ENCODE results near the gene GALK1. TPM values are rescaled to one million over a fixed set of nuclear protein-coding genes. Genes with fewer than 3 reads are reported as not detected.

GALK1 gene
- total RNA-seq, 1 donor from 2014 or later = 20.2 TPM

DNA sequence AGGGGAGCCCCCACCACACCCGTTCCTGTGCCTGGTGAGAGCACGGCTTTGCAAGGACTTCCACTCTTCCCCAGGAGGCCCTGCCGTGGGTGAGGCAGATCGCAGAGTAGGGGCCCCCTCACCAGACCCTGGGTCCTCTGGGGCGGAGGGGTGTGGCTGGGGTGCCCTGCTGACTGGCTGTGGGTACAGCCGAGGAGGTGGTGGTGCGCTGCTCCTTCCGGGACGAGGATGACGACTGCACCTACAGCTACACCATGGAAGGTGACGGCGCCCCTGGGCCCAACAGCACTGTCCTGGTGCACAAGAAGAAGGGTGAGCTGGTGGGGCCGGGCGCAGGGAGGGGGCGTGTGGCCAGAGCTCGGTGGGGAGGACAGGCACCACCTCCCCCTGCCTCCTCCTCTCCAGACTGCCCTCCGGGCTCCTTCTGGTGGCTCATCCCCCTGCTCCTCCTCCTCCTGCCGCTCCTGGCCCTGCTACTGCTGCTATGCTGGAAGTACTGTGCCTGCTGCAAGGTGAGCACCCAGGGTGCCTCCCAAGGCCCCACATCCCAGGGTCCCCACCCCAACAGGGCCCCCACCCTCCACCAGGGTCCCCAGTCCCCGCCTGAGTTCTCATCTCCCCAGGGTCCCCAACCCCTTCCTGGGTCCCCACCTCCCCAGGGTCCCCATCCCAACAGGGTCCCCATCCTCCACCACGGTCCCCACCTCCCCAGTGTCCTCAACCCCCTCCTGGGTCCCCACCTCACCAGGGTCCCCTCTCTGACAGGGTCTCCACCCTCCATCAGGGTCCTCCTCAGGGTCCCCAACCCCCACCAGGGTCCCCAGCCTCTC, 27.6 kb downstream of the GALK1 start:
- intact Hi-C loops (cut with micrococcal nuclease) = no loop called here
- no peak for ATAC-seq
- no peak for DNase-seq

DNA sequence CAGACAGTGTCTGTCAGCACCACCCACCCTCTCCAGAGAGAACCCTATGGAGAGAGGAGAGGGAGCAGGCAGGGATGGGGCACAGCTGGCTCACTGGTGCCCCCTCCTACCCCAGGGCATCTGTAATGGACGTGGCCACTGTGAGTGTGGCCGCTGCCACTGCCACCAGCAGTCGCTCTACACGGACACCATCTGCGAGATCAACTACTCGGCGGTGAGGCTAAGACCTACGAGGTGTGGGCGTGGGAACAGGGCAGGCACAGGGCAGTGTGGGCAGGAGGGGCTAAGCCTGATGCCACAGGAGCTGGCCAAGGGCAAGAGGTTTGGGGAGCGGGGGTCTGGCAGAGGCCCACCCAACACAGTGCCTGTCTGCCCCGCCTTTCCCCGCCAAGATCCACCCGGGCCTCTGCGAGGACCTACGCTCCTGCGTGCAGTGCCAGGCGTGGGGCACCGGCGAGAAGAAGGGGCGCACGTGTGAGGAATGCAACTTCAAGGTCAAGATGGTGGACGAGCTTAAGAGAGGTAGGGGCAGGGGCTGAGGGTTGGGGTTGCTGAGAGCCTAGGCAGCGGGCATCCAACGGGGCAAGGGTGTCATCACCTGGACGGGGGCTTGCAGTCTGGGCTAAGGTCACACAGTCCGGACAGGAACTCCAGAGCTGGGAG, 28.7 kb downstream of the GALK1 start:
- intact Hi-C loops (cut with micrococcal nuclease) = no loop called here
- DNase-seq (no peak), ATAC-seq (no peak)

DNA sequence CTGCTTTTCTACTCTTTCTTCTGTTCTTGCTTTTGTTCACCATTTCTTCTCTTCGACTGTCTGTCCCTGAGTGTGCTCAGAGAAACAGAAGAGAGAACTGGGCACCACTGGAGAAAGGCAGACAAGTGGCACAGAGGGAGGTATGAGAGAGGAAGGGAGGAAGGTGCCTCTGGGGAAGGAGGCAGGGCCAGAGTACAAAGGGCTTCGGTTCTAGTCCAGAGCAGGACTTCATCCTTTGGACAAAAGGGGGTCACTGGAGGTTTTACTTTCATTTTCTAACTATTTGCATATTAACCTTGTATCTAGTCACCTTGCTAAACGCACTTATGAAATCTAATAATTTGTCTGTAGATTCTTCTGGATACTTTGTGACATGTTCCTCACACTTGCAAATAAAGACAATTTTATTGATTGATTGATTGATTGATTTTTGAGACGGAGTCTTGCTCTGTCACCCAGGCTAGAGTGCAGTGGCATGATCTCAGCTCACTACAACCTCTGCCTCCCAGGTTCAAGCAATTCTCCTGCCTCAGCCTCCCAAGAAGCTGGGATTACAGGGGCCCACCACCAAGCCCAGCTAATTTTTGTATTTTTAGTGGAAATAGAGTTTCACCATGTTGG, 30.2 kb downstream of the GALK1 start:
- intact Hi-C loops (cut with micrococcal nuclease) = no loop called here
- DNase-seq = no peak

DNA sequence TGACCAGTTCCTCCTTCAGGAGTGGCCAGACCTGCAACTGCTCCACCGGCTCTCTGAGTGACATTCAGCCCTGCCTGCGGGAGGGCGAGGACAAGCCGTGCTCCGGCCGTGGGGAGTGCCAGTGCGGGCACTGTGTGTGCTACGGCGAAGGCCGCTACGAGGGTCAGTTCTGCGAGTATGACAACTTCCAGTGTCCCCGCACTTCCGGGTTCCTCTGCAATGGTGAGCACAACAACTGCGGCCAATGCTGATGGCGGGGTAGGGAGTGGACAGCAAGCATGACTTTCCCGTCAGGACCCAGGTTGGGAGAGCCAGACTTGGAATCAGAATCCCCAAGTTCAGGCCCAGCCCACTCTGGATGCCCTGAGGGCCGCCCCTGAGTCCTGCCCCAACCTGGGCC, 31.5 kb downstream of the GALK1 start:
- DNase-seq = no peak
- intact Hi-C loops (cut with micrococcal nuclease) = no loop called here
- no peak for ATAC-seq

More for the DNA sequence above, 30.2 kb downstream of the GALK1 start:
- no peak for ATAC-seq

DNA sequence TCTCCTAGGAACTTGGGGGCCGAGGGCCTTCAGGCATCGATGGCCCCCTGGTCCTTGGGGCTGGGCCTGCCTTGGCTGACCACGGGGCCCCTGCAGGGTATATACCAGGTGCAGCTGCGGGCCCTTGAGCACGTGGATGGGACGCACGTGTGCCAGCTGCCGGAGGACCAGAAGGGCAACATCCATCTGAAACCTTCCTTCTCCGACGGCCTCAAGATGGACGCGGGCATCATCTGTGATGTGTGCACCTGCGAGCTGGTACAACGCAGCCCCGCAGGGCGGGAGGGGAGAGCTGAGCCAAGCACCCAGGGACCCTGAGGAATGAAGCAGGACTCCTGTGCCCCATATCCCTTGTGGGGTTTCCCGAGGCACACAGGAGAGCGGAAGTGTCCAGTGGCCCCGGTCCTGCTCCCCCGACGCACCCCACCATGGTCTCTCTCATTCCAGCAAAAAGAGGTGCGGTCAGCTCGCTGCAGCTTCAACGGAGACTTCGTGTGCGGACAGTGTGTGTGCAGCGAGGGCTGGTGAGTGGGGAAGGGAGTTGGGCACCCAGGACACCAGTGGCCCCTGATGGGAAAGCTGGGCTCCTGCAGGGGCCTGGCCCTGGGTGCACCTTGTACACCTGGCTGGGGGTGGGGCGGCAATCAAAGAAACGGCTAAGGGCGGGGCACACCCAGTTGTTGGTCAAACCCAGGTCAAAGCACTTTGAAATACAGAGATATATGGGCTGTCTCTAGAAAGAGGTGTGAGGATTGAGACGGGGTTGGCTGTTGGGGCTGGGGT, 33.1 kb downstream of the GALK1 start:
- intact Hi-C loops (cut with micrococcal nuclease) = no loop called here
- no peak for ATAC-seq
- no peak for DNase-seq

DNA sequence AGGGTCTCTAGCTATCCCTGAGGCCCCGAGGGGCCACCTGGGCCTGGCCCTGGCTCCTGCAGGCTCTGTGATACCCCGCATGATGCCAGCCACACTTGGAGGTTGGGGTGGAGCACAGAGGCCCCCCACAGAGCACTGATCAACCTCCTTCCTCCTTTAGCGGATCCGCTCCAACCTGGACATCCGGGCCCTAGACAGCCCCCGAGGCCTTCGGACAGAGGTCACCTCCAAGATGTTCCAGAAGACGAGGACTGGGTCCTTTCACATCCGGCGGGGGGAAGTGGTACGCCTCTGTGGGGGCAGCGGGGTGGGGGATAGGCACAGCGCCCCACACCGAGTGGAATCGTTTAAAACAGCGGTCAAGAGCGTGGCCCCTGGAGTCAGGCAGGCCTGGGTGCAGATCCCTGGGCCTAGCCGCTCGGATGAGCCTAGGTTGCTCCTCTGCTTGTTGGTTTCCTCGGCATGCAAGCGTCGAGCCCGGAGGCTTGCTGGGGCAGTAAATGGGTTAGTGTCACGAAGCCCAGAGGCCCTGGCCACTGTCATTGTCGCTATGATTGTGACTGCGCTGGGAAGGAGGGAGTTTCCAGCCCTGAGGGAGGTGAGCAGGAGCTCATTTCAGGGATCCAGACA, 33.8 kb downstream of the GALK1 start:
- ATAC-seq (no peak), DNase-seq (no peak)
- intact Hi-C loops (cut with micrococcal nuclease) = no loop called here

DNA sequence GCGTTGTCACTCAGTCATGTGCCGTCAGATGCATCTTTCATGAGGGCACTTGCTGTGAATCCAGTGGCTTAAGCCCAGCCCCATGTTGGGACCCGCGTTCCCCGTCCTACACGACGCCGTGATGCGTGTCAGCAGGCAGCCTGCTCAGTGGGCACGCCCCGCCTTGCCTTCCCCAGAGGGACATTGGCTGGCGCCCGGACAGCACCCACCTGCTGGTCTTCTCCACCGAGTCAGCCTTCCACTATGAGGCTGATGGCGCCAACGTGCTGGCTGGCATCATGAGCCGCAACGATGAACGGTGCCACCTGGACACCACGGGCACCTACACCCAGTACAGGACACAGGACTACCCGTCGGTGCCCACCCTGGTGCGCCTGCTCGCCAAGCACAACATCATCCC, 34.9 kb downstream of the GALK1 start:
- no peak for ATAC-seq
- intact Hi-C loops (cut with micrococcal nuclease) = no loop called here
- no peak for DNase-seq

DNA sequence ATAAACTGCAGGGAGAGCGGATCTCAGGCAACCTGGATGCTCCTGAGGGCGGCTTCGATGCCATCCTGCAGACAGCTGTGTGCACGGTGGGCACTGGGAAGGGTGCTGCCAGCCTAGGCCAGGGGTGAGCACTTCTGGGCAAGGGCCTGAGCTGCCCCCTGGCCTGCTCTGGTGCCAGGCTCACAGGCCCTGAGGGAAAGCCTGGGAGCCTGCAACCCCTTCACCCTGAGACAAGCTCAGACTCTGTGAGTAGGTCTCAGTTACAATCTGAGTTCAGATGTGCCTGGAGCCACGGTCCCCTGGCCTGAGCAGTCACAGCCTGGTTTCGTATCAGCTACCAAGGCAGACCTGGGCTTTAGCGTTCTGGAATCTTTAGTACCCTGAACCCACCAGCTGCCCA, 35.6 kb downstream of the GALK1 start:
- DNase-seq = no peak
- no peak for ATAC-seq
- intact Hi-C loops (cut with micrococcal nuclease) = no loop called here

DNA sequence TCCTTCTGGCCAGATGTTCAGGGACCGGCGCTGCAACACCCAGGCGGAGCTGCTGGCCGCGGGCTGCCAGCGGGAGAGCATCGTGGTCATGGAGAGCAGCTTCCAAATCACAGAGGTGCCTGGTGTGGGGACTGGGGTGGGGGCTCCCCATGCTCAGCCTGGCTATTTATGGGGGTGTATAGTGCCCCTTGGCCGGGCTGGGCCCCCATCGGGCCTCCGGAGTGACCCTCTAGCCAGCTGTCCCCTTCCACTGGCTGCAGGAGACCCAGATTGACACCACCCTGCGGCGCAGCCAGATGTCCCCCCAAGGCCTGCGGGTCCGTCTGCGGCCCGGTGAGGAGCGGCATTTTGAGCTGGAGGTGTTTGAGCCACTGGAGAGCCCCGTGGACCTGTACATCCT, 37.6 kb downstream of the GALK1 start:
- no peak for DNase-seq
- intact Hi-C loops (cut with micrococcal nuclease) = no loop called here
- no peak for ATAC-seq

DNA sequence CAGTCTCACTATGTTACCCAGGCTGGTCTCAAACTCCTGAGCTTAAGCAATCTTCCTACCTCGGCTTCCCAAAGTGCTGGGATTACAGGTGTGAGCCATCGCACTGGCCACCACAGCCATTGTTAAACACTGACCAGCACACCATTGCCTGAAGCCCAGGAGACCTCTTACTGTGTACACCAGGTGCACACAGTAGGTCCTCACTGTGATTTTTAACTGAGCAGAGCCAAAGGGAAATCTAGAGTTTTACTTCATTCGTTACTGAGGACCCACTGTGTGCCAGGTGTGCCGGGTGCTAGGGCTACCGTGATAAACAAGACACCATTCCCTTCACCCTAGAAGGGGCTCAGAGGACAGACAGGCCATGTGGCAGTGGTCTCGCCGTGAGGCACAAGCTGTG, 39.5 kb downstream of the GALK1 start:
- intact Hi-C loops (cut with micrococcal nuclease) = no loop called here
- no peak for ATAC-seq
- DNase-seq = no peak

DNA sequence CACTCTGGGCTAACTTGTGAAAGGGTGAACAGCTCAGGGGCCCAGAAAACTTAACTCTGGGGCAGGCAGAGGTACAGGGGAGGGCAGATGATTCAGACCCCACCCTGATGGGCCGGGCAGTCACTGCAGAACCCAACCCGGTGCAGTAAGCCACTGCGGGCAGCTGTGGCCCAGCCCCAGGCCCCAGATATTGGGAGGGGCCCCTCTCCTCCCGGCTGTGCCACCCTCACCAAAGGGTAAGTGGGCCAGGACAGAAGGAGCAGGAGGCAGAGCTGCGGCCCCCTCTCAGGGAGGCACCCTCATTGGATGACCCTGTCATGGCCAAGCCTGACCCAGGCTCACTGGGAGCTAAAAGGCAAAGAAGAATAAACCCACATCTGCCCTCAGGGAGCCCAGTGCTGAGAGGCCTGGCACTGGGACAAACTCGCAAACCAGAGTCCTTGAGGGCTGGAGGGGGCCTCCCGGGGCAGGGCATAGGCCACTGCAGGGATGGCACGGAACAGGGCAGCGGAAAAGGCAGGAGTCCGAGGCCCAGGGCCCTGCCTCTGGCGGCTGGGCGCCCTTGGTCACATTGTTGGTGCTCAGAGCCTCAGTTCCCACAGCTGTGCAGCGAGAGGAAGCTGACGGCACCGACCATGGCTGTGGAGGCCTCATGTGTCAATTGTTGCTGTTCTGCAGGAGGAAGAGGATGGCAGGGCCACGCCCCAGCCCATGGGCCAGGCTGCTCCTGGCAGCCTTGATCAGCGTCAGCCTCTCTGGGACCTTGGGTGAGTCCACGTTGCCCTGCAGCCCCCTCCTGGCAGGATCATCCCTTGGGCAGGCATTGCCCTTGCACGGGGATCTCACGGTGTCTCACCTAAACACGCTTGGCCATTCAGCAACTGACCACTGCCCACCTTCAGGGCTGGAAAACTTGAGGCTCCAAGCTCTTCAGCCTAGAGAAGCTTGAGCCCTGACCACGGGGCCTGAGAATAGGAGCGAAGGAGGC, 40.7 kb downstream of the GALK1 start:
- ATAC-seq (no peak), DNase-seq (no peak)
- intact Hi-C loops (cut with micrococcal nuclease) = no loop called here

DNA sequence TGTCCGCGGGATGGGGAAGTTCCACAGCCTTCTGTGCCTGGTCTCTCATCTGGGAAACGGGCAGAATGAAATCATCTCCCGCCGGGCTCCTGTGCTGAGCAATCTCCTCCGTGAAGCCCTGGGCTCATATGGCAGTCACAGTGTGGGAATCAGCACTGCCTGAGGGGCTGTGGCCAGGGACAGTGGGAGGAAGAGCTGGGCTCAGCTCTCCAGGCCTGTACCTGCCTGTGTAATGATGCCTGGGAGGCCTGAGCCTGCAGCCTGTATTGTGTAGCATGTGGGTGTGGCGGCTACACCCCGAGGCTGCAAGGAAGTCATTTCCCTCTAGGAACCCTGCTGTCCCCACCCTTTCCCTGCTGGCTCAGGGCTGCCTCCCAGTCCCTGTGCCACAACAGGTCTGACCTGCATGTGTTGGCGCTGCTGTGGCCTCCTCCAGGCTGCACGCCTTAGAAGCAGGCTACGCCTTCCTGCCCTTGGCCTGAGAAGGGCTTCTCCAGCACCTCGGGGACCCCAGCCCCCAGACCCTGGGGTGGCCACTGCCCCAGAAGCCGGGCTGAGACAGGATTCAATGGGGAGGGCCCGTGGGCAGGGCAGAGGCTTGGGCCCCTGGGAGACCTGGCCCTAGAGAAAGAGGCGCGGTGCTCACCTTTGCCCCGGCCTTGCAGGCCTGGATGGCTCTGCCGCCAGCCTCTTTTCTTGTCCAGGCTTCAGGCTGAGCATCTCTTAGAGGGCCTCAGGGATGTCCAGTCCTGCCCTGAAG, 41.6 kb downstream of the GALK1 start:
- peak; percentile 55 for ATAC-seq
- intact Hi-C loops (cut with micrococcal nuclease) = no loop called here

DNA sequence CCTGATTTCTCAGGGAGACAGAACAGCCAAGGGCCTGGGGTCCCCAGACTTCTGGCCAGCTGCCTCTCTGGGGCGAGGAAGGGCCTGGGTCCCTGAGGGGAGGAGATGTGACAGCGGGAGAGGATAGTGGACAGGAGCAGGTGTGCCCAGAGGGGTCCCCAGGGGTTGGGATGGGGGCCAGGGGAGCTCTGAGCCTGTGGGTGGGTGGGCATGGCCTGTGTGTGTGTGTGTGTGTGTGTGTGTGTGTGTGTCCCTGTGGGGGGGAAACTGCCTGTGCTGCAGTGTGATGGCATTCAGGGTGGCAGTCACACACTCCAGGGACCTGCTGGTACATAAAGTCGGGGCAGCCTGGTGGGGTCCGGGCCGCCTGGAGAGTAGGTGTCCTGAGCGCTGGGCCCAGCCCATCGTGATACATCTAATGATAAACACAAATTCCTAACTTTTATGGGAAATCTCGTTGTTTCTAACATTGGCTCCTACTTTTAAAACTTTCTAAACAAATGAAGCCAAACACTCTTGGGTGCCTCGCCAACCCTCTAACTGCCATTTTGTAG, 42.4 kb downstream of the GALK1 start:
- ATAC-seq (no peak), DNase-seq (no peak)
- intact Hi-C loops (cut with micrococcal nuclease) = no loop called here

More for the DNA sequence above, 41.6 kb downstream of the GALK1 start:
- DNase-seq = no peak

DNA sequence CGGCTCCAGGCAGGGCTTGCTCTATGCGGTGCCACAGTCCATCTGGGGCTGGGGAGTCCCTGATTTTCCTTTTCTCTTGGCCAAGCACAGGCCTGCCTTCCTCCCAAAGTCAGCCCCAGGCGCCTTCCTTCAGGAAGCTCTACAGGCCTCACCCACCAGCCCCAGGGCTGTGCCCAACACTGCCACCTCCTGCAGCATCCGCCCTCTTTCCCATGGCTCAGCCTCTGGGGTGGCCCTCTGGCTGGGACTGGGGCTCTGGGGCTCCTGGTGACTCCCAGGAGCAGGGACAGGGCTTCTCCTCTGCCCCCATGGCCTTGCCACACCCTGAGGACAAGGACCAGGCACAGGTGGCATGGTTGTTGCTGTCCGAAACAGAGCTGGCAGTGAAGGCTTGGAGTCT, 42.9 kb downstream of the GALK1 start:
- intact Hi-C loops (cut with micrococcal nuclease) = no loop called here
- ATAC-seq (peak; percentile 40), DNase-seq (no peak)

DNA sequence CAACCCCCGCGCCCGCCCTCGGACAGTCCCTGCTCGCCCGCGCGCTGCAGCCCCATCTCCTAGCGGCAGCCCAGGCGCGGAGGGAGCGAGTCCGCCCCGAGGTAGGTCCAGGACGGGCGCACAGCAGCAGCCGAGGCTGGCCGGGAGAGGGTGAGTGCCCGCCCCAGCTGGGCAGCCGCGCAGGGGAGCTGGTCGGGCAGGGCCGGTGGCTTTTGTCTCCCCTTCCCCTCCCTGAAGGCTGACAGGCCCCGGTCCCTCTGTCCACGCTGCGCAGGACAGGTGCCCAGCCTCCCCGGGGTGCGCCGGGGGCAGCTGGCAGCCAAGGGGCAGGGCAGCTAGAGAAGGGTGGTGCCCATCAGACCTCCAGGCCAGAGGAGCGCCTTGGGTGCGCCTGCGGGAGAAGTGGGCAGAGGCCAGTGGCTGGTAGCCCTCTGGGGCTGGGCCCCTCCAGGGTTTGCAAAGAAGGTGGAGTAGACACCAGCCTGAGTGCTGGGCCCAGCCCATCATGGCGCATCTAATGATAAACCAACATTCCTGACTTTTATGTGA, 43.5 kb downstream of the GALK1 start:
- intact Hi-C loops (cut with micrococcal nuclease) = no loop called here
- DNase-seq (no peak), ATAC-seq (peak; percentile 9)

DNA sequence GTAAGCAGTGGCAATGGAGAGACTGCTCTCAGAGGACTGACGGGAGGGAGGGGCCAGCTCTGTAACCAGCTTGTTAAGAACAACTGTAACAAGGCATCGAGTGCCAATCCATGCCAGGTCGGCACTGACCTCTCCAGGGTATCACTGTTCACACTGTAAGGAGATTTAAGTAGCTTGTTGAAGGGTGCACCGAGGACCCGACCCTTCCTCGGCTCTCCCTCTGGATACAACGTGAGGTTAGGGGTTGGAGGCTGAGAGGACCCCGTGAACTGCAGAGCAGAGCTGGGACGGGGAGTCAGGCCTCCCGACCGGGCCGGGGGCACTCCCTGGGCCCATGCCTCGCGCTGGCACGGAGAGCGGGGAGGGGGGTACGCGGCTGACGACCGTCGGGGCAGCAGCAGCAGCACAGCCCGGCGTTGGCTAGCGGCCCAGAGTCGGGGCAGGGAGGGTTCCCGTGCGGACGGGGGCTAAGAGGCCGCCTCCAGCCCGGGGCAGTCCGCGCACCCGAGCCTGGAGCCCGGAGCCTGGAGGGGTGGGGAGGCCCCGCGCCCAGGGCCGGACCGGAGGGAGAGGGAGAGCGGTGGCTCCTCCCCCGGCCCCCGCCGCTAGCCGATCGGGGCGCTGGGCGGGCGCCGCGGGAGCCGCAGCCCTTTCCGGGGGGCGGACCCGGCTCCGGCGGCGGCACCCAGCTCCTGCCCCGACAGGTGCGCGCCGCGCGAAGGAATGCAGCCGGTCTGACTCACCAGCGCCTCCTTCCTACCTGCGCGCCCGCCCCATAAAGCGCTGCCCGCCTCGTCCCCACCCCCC, 44.1 kb downstream of the GALK1 start, which contains the start of gene ITGB4:
TSS of gene ITGB4 (plus strand) at position 804 of the 807 bp plus-strand sequence. CDS start 3,245 bp downstream, outside the sequence.
- ATAC-seq (peak; percentile 73), DNase-seq (peak; percentile 63)
- intact Hi-C loops (cut with micrococcal nuclease) = no loop called here
